Breast epithelium (tissue), 4 donors: ENCODE measurements around the gene FLII. TPM values are rescaled to one million over a fixed set of nuclear protein-coding genes. Genes with fewer than 3 reads are reported as not detected.

Experiments
- DNase-seq, 2 donors: peaks; one replicate each; pipeline ENCODE4 v3.0.0-alpha.2; 2019; ENCODE audit warnings: low spot score in 2 of 2
- H3K27ac ChIP-seq, 2 donors: fragments of 200-600 bp; sonication (generic) in 1 of 2; one replicate each; pipeline ENCODE4 v1.5.1; 2016 to 2019; ENCODE audit warnings: mild to moderate bottlenecking in 1 of 2
- H3K27me3 ChIP-seq, 2 donors: fragments of 200-600 bp; sonication (generic) in 1 of 2; one replicate each; pipeline versions ENCODE4 v1.5.1 to v1.6.0; 2017 to 2019; ENCODE audit warnings: control low read depth in 1 of 2, mild to moderate bottlenecking in 1 of 2
- H3K36me3 ChIP-seq: fragments of 200-600 bp; one replicate; pipeline ENCODE4 v1.5.1; 2019
- H3K4me1 ChIP-seq, 2 donors: fragments of 200-600 bp; sonication (generic); one replicate each; pipeline ENCODE4 v1.5.1; 2016 to 2019; ENCODE audit warnings: control low read depth in 1 of 2
- H3K4me3 ChIP-seq, 3 donors: fragments of 200-600 bp; sonication (generic); 1 replicate in 2 of 3; 2 replicates in 1 of 3; pipeline ENCODE4 v1.5.1; 2016 to 2019; ENCODE audit warnings: mild to moderate bottlenecking in 3 of 3, moderate library complexity in 2 of 3
- H3K9me3 ChIP-seq, 2 donors: fragments of 200-600 bp; sonication (generic) in 1 of 2; one replicate each; pipeline ENCODE4 v1.5.1; 2016 to 2019; ENCODE audit warnings: control low read depth in 1 of 2
- CTCF ChIP-seq, 3 donors: fragments of 450-650 bp; IDR thresholded peaks; one replicate each; pipeline ENCODE4 v1.5.1; 2016 to 2017; ENCODE audit warnings: antibody characterized with exemption in 3 of 3, mild to moderate bottlenecking in 3 of 3, moderate library complexity in 3 of 3
- POLR2A ChIP-seq: fragments of 450-650 bp; IDR thresholded peaks from one replicate; pipeline ENCODE4 v1.6.1; 2016; ENCODE audit warnings: antibody characterized with exemption, mild to moderate bottlenecking, moderate library complexity
- POLR2AphosphoS5 ChIP-seq, 3 donors: sonication (generic); formaldehyde crosslinking; IDR thresholded peaks; one replicate each; pipeline ENCODE4 v1.6.1; 2017; ENCODE audit warnings: antibody characterized with exemption in 3 of 3
- intact Hi-C: fragments of 100-400 bp; cut with DNase I; formaldehyde crosslinking; loops from one replicate; pipeline ENCODE4 v1.15.1; 2023; ENCODE audit warnings: low total_unique reads
- total RNA-seq, 3 donors: library from RNA; depleted of rRNA; stranded (reverse); fragments of >200 nt; gene quantifications; one replicate each; pipeline ENCODE4 v1.1.0, GENCODE V29; 2016

The FLII gene
- total RNA-seq, 3 donors from 2014 or later: 235 to 298 (median 293) TPM

- no peaks in the 10 kb centered on the region for H3K36me3 ChIP-seq
- H3K9me3 ChIP-seq: no peaks in the 10 kb centered on the region
- no peak for DNase-seq
- no peak overlapping the region for H3K4me3 ChIP-seq
- no peaks in the 10 kb centered on the region for H3K27me3 ChIP-seq
- intact Hi-C loops: no loop called here
- H3K4me1 ChIP-seq: peaks cover 5 to 12% of the 10 kb centered on the region in 2 donors
- TF ChIP-seq POLR2A (no peak), CTCF (IDR thresholded peaks at IDR 0.05) (no peak), POLR2AphosphoS5 (IDR thresholded peaks at IDR 0.05) (no peak)
- peak overlapping the region; percentile 95 to 98 for H3K27ac ChIP-seq
Observed at GRCh38 chr17:18262641-18263040, 4.1 kb upstream of the FLII start.

- peaks cover 5 to 15% of the 10 kb centered on the region in 2 donors for H3K4me1 ChIP-seq
- peak overlapping the region; percentile 95 to 98 for H3K27ac ChIP-seq
- H3K27me3 ChIP-seq: no peaks in the 10 kb centered on the region
- H3K9me3 ChIP-seq: no peaks in the 10 kb centered on the region
- intact Hi-C loops: no loop called here
- peak overlapping the region in 2 of 3 donors; percentile 84 to 86 for H3K4me3 ChIP-seq
- H3K36me3 ChIP-seq: no peaks in the 10 kb centered on the region
- TF ChIP-seq POLR2AphosphoS5 (IDR thresholded peaks at IDR 0.05) (no peak), POLR2A (no peak), CTCF (IDR thresholded peaks at IDR 0.05) (no peak)
- no peak for DNase-seq
Observed at GRCh38 chr17:18262111-18262510, 3.6 kb upstream of the FLII start.

- H3K4me3 ChIP-seq: peak overlapping the region; percentile 66 to 86 (median 84)
- H3K27me3 ChIP-seq: no peaks in the 10 kb centered on the region
- TF ChIP-seq CTCF (IDR thresholded peaks at IDR 0.05) (no peak), POLR2A (no peak)
- H3K27ac ChIP-seq: peak overlapping the region; percentile 95 to 98
- no peaks in the 10 kb centered on the region for H3K36me3 ChIP-seq
- intact Hi-C loops: no loop called here
- no peaks in the 10 kb centered on the region for H3K9me3 ChIP-seq
- no peak for DNase-seq
- peaks cover 7 to 19% of the 10 kb centered on the region in 2 donors for H3K4me1 ChIP-seq
Observed at GRCh38 chr17:18261659-18262058, 3.1 kb upstream of the FLII start.

GRCh38 chr17:18261146-18261515 lies 2.6 kb upstream of the FLII start:
- Histone ChIP-seq H3K9me3 (no peaks in the 10 kb centered on the region), H3K4me1 (peaks cover 11 to 19% of the 10 kb centered on the region in 2 donors), H3K27ac (peak overlapping the region; percentile 95 to 98), H3K36me3 (no peaks in the 10 kb centered on the region), H3K27me3 (no peaks in the 10 kb centered on the region), H3K4me3 (peak overlapping the region; percentile 66 to 86 (median 84))
- DNase-seq: peak; percentile 86 to 91
- TF ChIP-seq POLR2AphosphoS5 (IDR thresholded peaks at IDR 0.05) (peak in 1 of 3 donors; percentile 41), CTCF (IDR thresholded peaks at IDR 0.05) (no peak)
- intact Hi-C loops: no loop called here

GRCh38 chr17:18260332-18261145 lies 2.0 kb upstream of the FLII start, which contains the start of gene MIEF2:
Gene MIEF2, plus strand, starts transcription at chr17:18260662. Its CDS starts 2,059 bp downstream, at chr17:18262721.
- intact Hi-C loops: no loop called here
- Histone ChIP-seq H3K4me1 (peaks cover 11 to 19% of the 10 kb centered on the region in 2 donors), H3K36me3 (no peaks in the 10 kb centered on the region), H3K27me3 (no peaks in the 10 kb centered on the region), H3K9me3 (no peaks in the 10 kb centered on the region), H3K27ac (peak within 1 kb of the TSS; percentile 95 to 98), H3K4me3 (peak within 1 kb of the TSS; percentile 66 to 86 (median 84))
- no peak for TF ChIP-seq POLR2A
- TF ChIP-seq POLR2AphosphoS5 (IDR thresholded peaks at IDR 0.05): peak; percentile 82 to 84 (median 83)
- TF ChIP-seq CTCF (IDR thresholded peaks at IDR 0.05): no peak
- peak; percentile 96 for DNase-seq
